GM12874 (cell line): ENCODE data around the gene PPP4R3B.

Source experiments
- TF ChIP-seq, protein P1 (sequence below): IDR thresholded peaks from 2 replicates; pipeline ENCODE4 v1.5.1; 2011; ENCODE audit warnings: low read depth, mild to moderate bottlenecking, control low read depth, low read length, moderate library complexity; ENCODE audit not compliant: insufficient read depth

Gene PPP4R3B

DNA sequence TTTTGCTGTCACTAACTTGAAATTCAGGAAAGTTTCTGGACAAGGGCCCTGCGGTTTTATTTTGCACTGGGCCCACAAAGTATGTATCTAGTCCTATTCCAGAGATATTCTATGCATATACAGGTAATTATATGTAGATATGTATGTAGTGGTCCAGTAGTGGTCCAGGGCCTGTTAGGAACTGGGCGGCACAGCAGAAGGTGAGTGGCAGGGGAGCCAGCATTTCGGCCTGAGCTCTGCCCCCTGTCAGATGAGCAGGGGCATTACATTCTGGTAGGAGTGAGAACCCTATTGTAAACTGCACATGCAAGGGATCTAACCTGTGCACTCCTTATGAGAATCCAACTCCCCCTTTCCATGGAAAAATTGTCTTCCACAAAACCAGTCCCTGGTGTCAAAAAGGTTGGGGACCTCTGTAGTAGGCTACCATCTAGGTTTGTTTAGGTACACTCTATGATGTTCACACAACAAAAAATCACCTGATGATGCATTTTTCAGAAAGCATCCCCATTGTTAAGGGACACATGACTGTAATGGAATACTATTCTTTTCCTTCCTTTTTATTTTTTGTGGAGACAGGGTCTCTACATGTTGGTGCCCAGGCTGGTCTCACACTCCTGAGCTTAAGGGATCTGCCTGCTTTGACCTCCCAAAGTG, 2.8 kb upstream of the PPP4R3B start:
- TF ChIP-seq, protein P1, sequence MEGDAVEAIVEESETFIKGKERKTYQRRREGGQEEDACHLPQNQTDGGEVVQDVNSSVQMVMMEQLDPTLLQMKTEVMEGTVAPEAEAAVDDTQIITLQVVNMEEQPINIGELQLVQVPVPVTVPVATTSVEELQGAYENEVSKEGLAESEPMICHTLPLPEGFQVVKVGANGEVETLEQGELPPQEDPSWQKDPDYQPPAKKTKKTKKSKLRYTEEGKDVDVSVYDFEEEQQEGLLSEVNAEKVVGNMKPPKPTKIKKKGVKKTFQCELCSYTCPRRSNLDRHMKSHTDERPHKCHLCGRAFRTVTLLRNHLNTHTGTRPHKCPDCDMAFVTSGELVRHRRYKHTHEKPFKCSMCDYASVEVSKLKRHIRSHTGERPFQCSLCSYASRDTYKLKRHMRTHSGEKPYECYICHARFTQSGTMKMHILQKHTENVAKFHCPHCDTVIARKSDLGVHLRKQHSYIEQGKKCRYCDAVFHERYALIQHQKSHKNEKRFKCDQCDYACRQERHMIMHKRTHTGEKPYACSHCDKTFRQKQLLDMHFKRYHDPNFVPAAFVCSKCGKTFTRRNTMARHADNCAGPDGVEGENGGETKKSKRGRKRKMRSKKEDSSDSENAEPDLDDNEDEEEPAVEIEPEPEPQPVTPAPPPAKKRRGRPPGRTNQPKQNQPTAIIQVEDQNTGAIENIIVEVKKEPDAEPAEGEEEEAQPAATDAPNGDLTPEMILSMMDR = peak; percentile 61

DNA sequence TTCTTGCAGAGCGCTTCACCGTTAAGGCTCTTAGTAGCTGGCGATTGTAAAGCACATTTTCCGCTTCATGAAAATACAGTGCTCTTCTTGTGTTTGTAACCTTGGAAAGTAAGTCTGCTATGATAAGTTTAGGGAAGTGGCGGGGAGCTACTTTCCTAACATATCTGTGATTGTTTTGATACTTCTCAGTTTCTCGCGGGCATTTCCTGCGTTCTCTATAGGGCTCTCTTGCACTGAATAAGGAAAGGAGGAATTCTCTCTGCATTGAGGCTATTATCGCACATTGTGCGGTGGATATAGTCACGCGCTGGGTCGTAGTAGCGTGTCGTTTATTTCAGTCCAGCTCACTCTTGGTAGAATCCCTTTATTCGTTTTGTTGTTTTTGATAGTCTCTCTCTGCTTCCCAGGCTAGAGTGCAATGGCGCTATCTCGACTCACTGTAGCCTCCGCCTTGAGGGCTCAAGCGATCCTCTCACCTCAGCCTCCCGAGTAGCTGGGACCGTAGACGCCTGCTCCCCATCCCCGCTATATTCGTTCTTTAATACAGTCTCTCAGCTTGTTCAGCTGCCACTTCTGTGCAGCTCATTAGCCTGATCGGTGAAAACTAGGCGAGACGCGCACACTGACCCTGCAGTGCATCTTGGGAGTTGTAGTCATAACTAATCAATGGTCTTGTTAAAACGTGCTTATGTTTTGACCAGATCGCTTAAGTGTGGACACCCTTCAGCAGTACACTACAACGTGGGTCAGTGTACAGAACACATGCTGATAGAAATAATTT, 1.0 kb upstream of the PPP4R3B start:
- TF ChIP-seq, protein P1 = no peak

DNA sequence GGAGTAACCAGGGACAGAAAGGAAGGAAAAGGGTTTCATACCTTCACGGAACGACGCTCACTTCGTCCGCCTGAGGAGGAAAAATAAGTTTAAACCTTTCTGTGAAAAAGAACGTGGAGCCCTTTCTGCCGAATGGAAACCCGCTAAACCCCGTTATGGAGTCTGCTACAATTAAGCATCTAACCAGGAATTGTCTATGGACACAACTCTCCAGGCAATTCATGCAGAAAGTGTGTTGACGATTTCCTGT, 528 bp upstream of the PPP4R3B start:
- TF ChIP-seq, protein P1 = no peak

DNA sequence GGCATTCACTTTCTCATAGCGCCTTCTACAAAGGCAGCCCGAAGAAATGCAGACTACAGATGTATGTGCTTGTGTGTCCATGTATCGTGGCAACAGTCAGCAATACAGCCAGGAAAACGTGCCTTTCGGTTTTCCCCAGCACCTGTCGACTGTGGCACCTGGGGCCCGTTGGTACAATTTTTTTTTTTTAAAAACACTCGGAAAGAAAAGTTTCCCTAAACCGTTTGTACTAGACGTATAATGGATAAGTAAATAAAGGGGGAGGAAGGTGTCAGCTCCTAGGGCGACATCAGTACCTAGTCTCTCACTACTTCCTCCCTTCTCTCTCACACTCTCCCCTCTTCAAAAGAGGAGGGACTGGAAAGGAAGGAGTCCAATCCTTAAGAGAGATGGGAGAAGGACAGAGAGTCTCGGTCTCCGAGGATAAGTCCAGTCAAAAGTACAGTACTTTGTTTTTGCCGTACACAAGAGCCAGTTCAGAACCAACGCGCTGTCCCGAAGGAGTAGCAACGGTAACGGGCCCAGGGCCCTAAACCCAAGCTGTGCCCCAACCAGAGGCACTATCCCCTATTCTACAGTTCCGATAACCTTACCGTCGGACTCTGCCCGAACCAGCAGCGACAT, 759 bp downstream of the PPP4R3B start:
- TF ChIP-seq, protein P1 = no peak

DNA sequence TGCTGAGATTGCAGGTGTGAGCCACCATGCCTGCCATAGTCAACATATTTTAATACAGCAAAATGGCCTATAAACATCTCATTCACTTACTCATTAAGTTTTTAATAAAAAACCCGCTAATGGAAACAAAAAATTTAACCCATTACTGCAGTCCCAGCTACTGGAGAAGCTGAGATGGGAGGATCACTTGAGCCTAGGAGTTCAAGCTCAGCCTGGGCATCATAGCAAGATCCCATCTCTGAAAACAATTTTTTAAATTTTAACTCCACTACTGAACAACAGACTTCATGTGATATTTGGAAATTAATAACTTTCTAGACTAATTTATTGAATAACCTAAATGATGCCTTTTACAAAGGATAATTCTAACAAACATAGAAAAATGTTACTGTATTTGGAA, 5.4 kb downstream of the PPP4R3B start:
- TF ChIP-seq, protein P1 = no peak

DNA sequence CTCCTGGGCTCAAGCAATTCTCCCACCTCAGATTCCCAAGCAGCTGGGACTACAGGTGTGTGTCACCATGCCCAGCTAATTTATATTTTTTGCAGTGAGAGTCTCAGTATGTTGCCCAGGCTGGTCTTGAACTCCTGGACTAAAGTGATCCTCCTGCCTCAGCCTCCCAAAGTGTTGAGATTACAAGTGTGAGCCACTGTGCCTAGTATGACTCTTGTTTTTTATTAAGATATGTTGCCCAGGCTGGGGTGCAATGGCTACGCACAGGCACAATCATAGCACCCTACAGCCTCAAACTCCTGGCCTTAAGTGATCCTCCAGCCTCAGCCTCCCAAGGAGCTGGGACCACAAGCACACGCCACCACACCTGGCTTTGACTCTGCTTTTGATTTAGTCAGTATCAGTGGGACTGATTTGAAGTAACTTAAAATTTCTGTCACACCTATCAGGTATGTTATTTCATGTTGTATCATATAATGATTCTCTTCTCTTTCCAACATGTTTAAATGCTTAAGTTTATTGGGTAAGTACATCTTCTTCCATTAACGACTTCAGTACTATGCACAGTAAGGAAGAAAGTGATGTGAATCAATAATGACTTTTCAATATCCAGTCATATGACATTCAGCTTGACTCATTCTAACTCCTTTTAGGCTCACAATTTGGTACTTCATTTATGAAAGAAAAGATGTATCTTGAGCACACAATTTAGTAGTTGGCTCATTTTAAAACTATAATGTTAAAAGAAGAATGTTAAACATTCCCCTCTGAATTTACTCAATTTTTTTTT, 6.3 kb downstream of the PPP4R3B start:
- TF ChIP-seq, protein P1 = no peak
